H1 (cell line): Measurements from ENCODE around the gene EPB41L3.

Experiments
- ATF3 ChIP-seq: IDR thresholded peaks from 2 replicates; pipeline ENCODE4 v1.6.1; 2011; ENCODE audit warnings: low read depth, mild to moderate bottlenecking, low read length; ENCODE audit not compliant: insufficient read depth
- POLR2A ChIP-seq, 2 experiments: IDR thresholded peaks; 1 replicate in 1 of 2; 2 replicates in 1 of 2; pipeline ENCODE4 v1.6.1; 2011; ENCODE audit warnings: low read depth in 2 of 2, low read length in 2 of 2, mild to moderate bottlenecking in 2 of 2; ENCODE audit errors: control extremely low read depth in 1 of 2
- SP1 ChIP-seq: IDR thresholded peaks from 2 replicates; pipeline ENCODE4 v1.6.1; 2011; ENCODE audit warnings: low read depth, low read length
- TEAD4 ChIP-seq: IDR thresholded peaks from 2 replicates; pipeline ENCODE4 v1.6.1; 2012; ENCODE audit warnings: low read depth, low read length, inconsistent platforms, mixed read lengths
- YY1 ChIP-seq: IDR thresholded peaks from 2 replicates; pipeline ENCODE4 v1.6.1; 2011; ENCODE audit warnings: low read depth, mild to moderate bottlenecking, low read length

- TF ChIP-seq YY1 (no peak), ATF3 (no peak), SP1 (no peak), POLR2A (IDR thresholded peaks at IDR 0.05; ENCODE audit: control extremely low read depth in 1 of 2, low read depth in 2 of 2, low read length in 2 of 2) (no peak), TEAD4 (no peak)
These were observed 193.2 kb downstream of the EPB41L3 start for GRCh38 chr18:5350636-5351035.
